Skeletal muscle tissue (tissue), 4 donors: ENCODE measurements around the gene CYP26B1. TPM values are rescaled to one million over a fixed set of nuclear protein-coding genes. Genes with fewer than 3 reads are reported as not detected.

Experiments used
- H3K27ac ChIP-seq: one replicate; pipeline ENCODE4 v1.7.0; 2013; ENCODE audit warnings: mild to moderate bottlenecking, low read depth, low read length, inconsistent platforms
- H3K27me3 ChIP-seq, 3 donors: one replicate each; pipeline ENCODE4 v1.7.0; 2013; ENCODE audit warnings: low read length in 3 of 3; ENCODE audit not compliant: control insufficient read depth in 3 of 3, insufficient read depth in 3 of 3
- H3K36me3 ChIP-seq, 3 donors: one replicate each; pipeline ENCODE4 v1.7.0; 2013; ENCODE audit warnings: low read length in 3 of 3; ENCODE audit not compliant: control insufficient read depth in 3 of 3, insufficient read depth in 3 of 3
- H3K4me1 ChIP-seq, 3 donors: one replicate each; pipeline ENCODE4 v1.7.0; 2013; ENCODE audit warnings: low read length in 3 of 3, mild to moderate bottlenecking in 3 of 3; ENCODE audit not compliant: control insufficient read depth in 3 of 3, insufficient read depth in 3 of 3
- H3K4me3 ChIP-seq, 3 donors: one replicate each; pipeline ENCODE4 v1.7.0; 2013; ENCODE audit warnings: low read length in 3 of 3
- H3K9ac ChIP-seq, 3 donors: one replicate each; pipeline ENCODE4 v1.7.0; 2013; ENCODE audit warnings: low read length in 3 of 3, mild to moderate bottlenecking in 3 of 3, moderate library complexity in 2 of 3, low read depth in 1 of 3
- H3K9me3 ChIP-seq, 3 donors: one replicate each; pipeline ENCODE4 v1.7.0; 2013; ENCODE audit warnings: low read length in 3 of 3; ENCODE audit not compliant: control insufficient read depth in 3 of 3
- total RNA-seq: library from RNA; depleted of rRNA; stranded (reverse); fragments of >200 nt; gene quantifications from one replicate; pipeline ENCODE4 v1.2.3, GENCODE V29; 2014
- donor health status: Osteomylitis.

Gene CYP26B1
- total RNA-seq, 1 donor from 2014 or later = 6.8 TPM

- no peaks in the 10 kb centered on the region for H3K4me1 ChIP-seq
- H3K36me3 ChIP-seq = no peaks in the 10 kb centered on the region
- H3K9ac ChIP-seq = no peak overlapping the region
- no peak overlapping the region for H3K27ac ChIP-seq
- peaks cover 0 to 2% (median 0%) of the 10 kb centered on the region in 3 donors for H3K9me3 ChIP-seq
- no peak overlapping the region for H3K4me3 ChIP-seq
- peaks cover 0 to 4% (median 4%) of the 10 kb centered on the region in 3 donors for H3K27me3 ChIP-seq
Observed at GRCh38 chr2:72124376-72124775, 23.3 kb downstream of the CYP26B1 start.

- Histone ChIP-seq H3K27ac (no peak overlapping the region), H3K4me1 (peaks cover 0 to 2% (median 0%) of the 10 kb centered on the region in 3 donors), H3K9me3 (peaks cover 0 to 2% (median 0%) of the 10 kb centered on the region in 3 donors), H3K27me3 (peaks cover 0 to 4% (median 4%) of the 10 kb centered on the region in 3 donors), H3K36me3 (no peaks in the 10 kb centered on the region), H3K4me3 (no peak overlapping the region), H3K9ac (no peak overlapping the region)
Observed at GRCh38 chr2:72121153-72121552, 26.5 kb downstream of the CYP26B1 start.

GRCh38 chr2:72118951-72119350, 28.7 kb downstream of the CYP26B1 start:
- peaks cover 0 to 4% (median 0%) of the 10 kb centered on the region in 3 donors for H3K27me3 ChIP-seq
- no peak overlapping the region for H3K27ac ChIP-seq

GRCh38 chr2:72118386-72118785, 29.3 kb downstream of the CYP26B1 start:
- Histone ChIP-seq H3K4me3 (no peak overlapping the region), H3K36me3 (no peaks in the 10 kb centered on the region), H3K27me3 (peaks cover 0 to 4% (median 0%) of the 10 kb centered on the region in 3 donors), H3K9me3 (peaks cover 0 to 2% (median 0%) of the 10 kb centered on the region in 3 donors), H3K9ac (no peak overlapping the region), H3K27ac (no peak overlapping the region), H3K4me1 (peaks cover 0 to 4% (median 2%) of the 10 kb centered on the region in 3 donors)

More at GRCh38 chr2:72118951-72119350, 28.7 kb downstream of the CYP26B1 start:
- peaks cover 0 to 4% (median 2%) of the 10 kb centered on the region in 3 donors for H3K4me1 ChIP-seq
- peaks cover 0 to 2% (median 0%) of the 10 kb centered on the region in 3 donors for H3K9me3 ChIP-seq
- H3K4me3 ChIP-seq = no peak overlapping the region
- H3K9ac ChIP-seq = no peak overlapping the region
- no peaks in the 10 kb centered on the region for H3K36me3 ChIP-seq

GRCh38 chr2:72117718-72118117, 29.9 kb downstream of the CYP26B1 start:
- peaks cover 0 to 2% (median 0%) of the 10 kb centered on the region in 3 donors for H3K9me3 ChIP-seq
- no peak overlapping the region for H3K9ac ChIP-seq
- H3K27me3 ChIP-seq = peaks cover 0 to 4% (median 0%) of the 10 kb centered on the region in 3 donors
- peaks cover 0 to 4% (median 2%) of the 10 kb centered on the region in 3 donors for H3K4me1 ChIP-seq
- H3K27ac ChIP-seq = no peak overlapping the region
- H3K4me3 ChIP-seq = no peak overlapping the region
- H3K36me3 ChIP-seq = no peaks in the 10 kb centered on the region

- H3K9me3 ChIP-seq = peaks cover 0 to 2% (median 0%) of the 10 kb centered on the region in 3 donors
- H3K27me3 ChIP-seq = peaks cover 0 to 4% (median 0%) of the 10 kb centered on the region in 3 donors
- H3K4me3 ChIP-seq = no peak overlapping the region
- no peak overlapping the region for H3K27ac ChIP-seq
- H3K36me3 ChIP-seq = no peaks in the 10 kb centered on the region
- no peak overlapping the region for H3K9ac ChIP-seq
- H3K4me1 ChIP-seq = peaks cover 0 to 4% (median 2%) of the 10 kb centered on the region in 3 donors
Observed at GRCh38 chr2:72117029-72117428, 30.6 kb downstream of the CYP26B1 start.

GRCh38 chr2:72116081-72116533, 31.6 kb downstream of the CYP26B1 start:
- no peak overlapping the region for H3K9ac ChIP-seq
- peaks cover 0 to 4% (median 2%) of the 10 kb centered on the region in 3 donors for H3K4me1 ChIP-seq
- H3K36me3 ChIP-seq = no peaks in the 10 kb centered on the region
- no peaks in the 10 kb centered on the region for H3K9me3 ChIP-seq
- no peaks in the 10 kb centered on the region for H3K27me3 ChIP-seq
- H3K4me3 ChIP-seq = no peak overlapping the region
- H3K27ac ChIP-seq = no peak overlapping the region

GRCh38 chr2:72115110-72116080, 32.3 kb downstream of the CYP26B1 start:
- no peaks in the 10 kb centered on the region for H3K27me3 ChIP-seq
- H3K36me3 ChIP-seq = no peaks in the 10 kb centered on the region
- H3K9me3 ChIP-seq = no peaks in the 10 kb centered on the region
- no peak overlapping the region for H3K4me3 ChIP-seq
- H3K4me1 ChIP-seq = peaks cover 0 to 4% (median 2%) of the 10 kb centered on the region in 3 donors
- H3K9ac ChIP-seq = no peak overlapping the region
- no peak overlapping the region for H3K27ac ChIP-seq

- Histone ChIP-seq H3K4me3 (no peak overlapping the region), H3K27ac (no peak overlapping the region), H3K9ac (no peak overlapping the region), H3K4me1 (peaks cover 0 to 4% (median 2%) of the 10 kb centered on the region in 3 donors), H3K9me3 (no peaks in the 10 kb centered on the region), H3K27me3 (no peaks in the 10 kb centered on the region), H3K36me3 (no peaks in the 10 kb centered on the region)
Observed at GRCh38 chr2:72114693-72115051, 33.0 kb downstream of the CYP26B1 start.
